K562 (cell line): ENCODE data around the gene SLC27A2. TPM values are rescaled to one million over a fixed set of nuclear protein-coding genes. Genes with fewer than 3 reads are reported as not detected.

ENCODE experiments used
- ATAC-seq: fragments of 200-7000 bp; cut with Tn5 transposase; 3 replicates; pipeline ENCODE4 v1.9.1; 2020; ENCODE audit warnings: moderate library complexity
- BruUV-seq: library from RNA; stranded (reverse); fragments of 400-500 nt; replicated peaks from 2 replicates; lab custom pipeline; 2021; lab: Mats Ljungman, UMichigan
- CTCF ChIA-PET: fragments of 300-600 bp; formaldehyde crosslinking; extraction: SDS; loops from one replicate; lab custom pipeline; 2021; ENCODE audit warnings: low intra/inter-chr PET ratio; lab: Yijun Ruan, JAX
- POLR2A ChIA-PET: fragments of 300-600, 350-650 bp; sonication (Branson Sonifier 250); formaldehyde crosslinking; extraction: SDS; loops from one replicate; lab custom pipeline; 2021; ENCODE audit warnings: antibody characterized with exemption, inconsistent platforms; lab: Yijun Ruan, JAX
- DNase-seq, 4 experiments: peaks; one replicate each; pipeline versions ENCODE4 v3.0.0 to v3.0.0-alpha.2; 2011 to 2018; ENCODE audit warnings: low spot score in 3 of 4, mixed read lengths in 3 of 4; ENCODE audit errors: extremely low read depth in 1 of 4
- FAIRE-seq: peaks from 2 replicates; lab custom pipeline; 2011; peaks lifted over from hg19 to GRCh38; lab: Jason Lieb, UNC
- H2AFZ ChIP-seq: 2 replicates; pipeline ENCODE4 v1.6.0; 2011; ENCODE audit warnings: low read depth, low read length, control low read depth, inconsistent platforms
- H3K27ac ChIP-seq: fragments of 200-600 bp; 3 replicates; pipeline ENCODE4 v1.8.0; 2011; ENCODE audit warnings: low read depth, mild to moderate bottlenecking, control low read depth, inconsistent platforms, low read length, moderate library complexity, mixed read lengths; ENCODE audit errors: extremely low read depth
- H3K27me3 ChIP-seq, 2 experiments: fragments of 300-600 bp in 1 of 2; 2 replicates in 1 of 2; 3 replicates in 1 of 2; pipeline versions ENCODE4 v1.6.0 to v1.8.0; 2011; ENCODE audit warnings: inconsistent platforms in 2 of 2, low read length in 2 of 2, mild to moderate bottlenecking in 1 of 2, mixed read lengths in 1 of 2, moderate library complexity in 1 of 2; ENCODE audit not compliant: control insufficient read depth in 2 of 2, insufficient read depth in 2 of 2
- H3K36me3 ChIP-seq: fragments of 300-600 bp; 3 replicates; pipeline ENCODE4 v1.8.0; 2011; ENCODE audit warnings: mild to moderate bottlenecking, low read length, inconsistent platforms; ENCODE audit not compliant: control insufficient read depth, insufficient read depth
- H3K4me1 ChIP-seq, 2 experiments: fragments of 200-600 bp in 1 of 2; replicated peaks in 1 of 2; 2 replicates in 1 of 2; 3 replicates in 1 of 2; pipeline versions ENCODE4 v1.5.1 to v1.8.0; 2011; ENCODE audit warnings: inconsistent platforms in 2 of 2, low read length in 2 of 2, mild to moderate bottlenecking in 1 of 2, mixed read lengths in 1 of 2, moderate library complexity in 1 of 2; ENCODE audit not compliant: control insufficient read depth in 2 of 2, insufficient read depth in 2 of 2
- H3K4me2 ChIP-seq: 2 replicates; pipeline ENCODE4 v1.6.1; 2011; ENCODE audit warnings: low read length, control low read depth, inconsistent platforms, mixed read lengths; ENCODE audit not compliant: insufficient read depth
- H3K4me3 ChIP-seq: fragments of 200-600 bp; sonication (generic), shearing (Covaris generic); 2 replicates; pipeline ENCODE4 v1.5.1; 2016; ENCODE audit warnings: control low read depth, inconsistent platforms
- H3K79me2 ChIP-seq: fragments of 200-600 bp; 3 replicates; pipeline ENCODE4 v1.8.0; 2011; ENCODE audit warnings: low read length, inconsistent platforms; ENCODE audit not compliant: control insufficient read depth, insufficient read depth
- H3K9ac ChIP-seq, 2 experiments: 2 replicates each; pipeline versions ENCODE4 v1.6.0 to v1.6.1; 2011; ENCODE audit warnings: low read depth in 2 of 2, low read length in 2 of 2, control low read depth in 1 of 2, inconsistent platforms in 1 of 2, mild to moderate bottlenecking in 1 of 2, mixed read lengths in 1 of 2; ENCODE audit not compliant: insufficient read depth in 1 of 2
- H3K9me1 ChIP-seq: one replicate; pipeline ENCODE4 v1.6.0; 2011; ENCODE audit warnings: inconsistent platforms, mild to moderate bottlenecking, low read length, moderate library complexity; ENCODE audit not compliant: control insufficient read depth, insufficient read depth
- H3K9me3 ChIP-seq: replicated peaks from 2 replicates; pipeline ENCODE4 v1.5.1; 2011; ENCODE audit warnings: low read depth, low read length, inconsistent platforms; ENCODE audit not compliant: control insufficient read depth, insufficient read depth
- H4K20me1 ChIP-seq: replicated peaks from 2 replicates; pipeline ENCODE4 v1.6.1; 2011; ENCODE audit warnings: low read length, inconsistent platforms, mixed read lengths; ENCODE audit not compliant: control insufficient read depth, insufficient read depth
- ARID3A ChIP-seq: IDR thresholded peaks from 2 replicates; pipeline ENCODE4 v1.6.1; 2012; ENCODE audit warnings: low read depth, low read length, improper control_type of control experiment, borderline replicate concordance
- ATF7 ChIP-seq: fragments of 450-650 bp; IDR thresholded peaks from 2 replicates; pipeline ENCODE4 v1.7.1; 2014; ENCODE audit warnings: mild to moderate bottlenecking, moderate library complexity
- BRCA1 ChIP-seq, 2 experiments: fragments of 450-650 bp in 1 of 2; sonication (generic) in 1 of 2; formaldehyde crosslinking in 1 of 2; IDR thresholded peaks; 2 replicates each; pipeline versions ENCODE4 v1.5.0 to v1.6.1; 2017 to 2020; ENCODE audit warnings: mild to moderate bottlenecking in 1 of 2, missing genetic modification reagents in 1 of 2
- CREB3 ChIP-seq: fragments of 450-650 bp; conservative IDR thresholded peaks from 2 replicates; pipeline ENCODE4 v1.6.1; 2016; ENCODE audit warnings: missing genetic modification characterization, low read depth, mild to moderate bottlenecking, missing compliant biosample characterization, moderate library complexity
- FOXP1 ChIP-seq: sonication (generic); formaldehyde crosslinking; IDR thresholded peaks from 2 replicates; pipeline ENCODE4 v1.8.0; 2022; ENCODE audit warnings: mild to moderate bottlenecking, missing genetic modification reagents
- LEF1 ChIP-seq: fragments of 450-650 bp; IDR thresholded peaks from 2 replicates; pipeline ENCODE4 v1.6.1; 2016; ENCODE audit warnings: mild to moderate bottlenecking
- MAZ ChIP-seq, 2 experiments: fragments of 450-650 bp in 1 of 2; sonication (generic) in 1 of 2; formaldehyde crosslinking; IDR thresholded peaks in 1 of 2; conservative IDR thresholded peaks in 1 of 2; 2 replicates each; pipeline versions ENCODE4 v1.4.0 to v1.5.0; 2020; ENCODE audit warnings: mild to moderate bottlenecking in 1 of 2, missing genetic modification reagents in 1 of 2
- MITF ChIP-seq: IDR thresholded peaks from 2 replicates; pipeline ENCODE4 v1.6.1; 2014; ENCODE audit warnings: antibody characterized with exemption
- SIRT6 ChIP-seq: IDR thresholded peaks from one replicate; pipeline ENCODE4 v1.6.1; 2012; ENCODE audit warnings: low read depth, mild to moderate bottlenecking, control low read depth, inconsistent platforms, low read length, moderate library complexity
- WGBS: fragments of 100-300 bp; shearing (Covaris generic); methylation state at CpG from one replicate; pipeline ENCODE4 v1.1.6; 2016; ENCODE audit warnings: low coverage, mixed read lengths; ENCODE audit not compliant: insufficient coverage; ENCODE audit errors: missing lambda C conversion rate; 5-methylcytosine and 5-hydroxymethylcytosine counted together
- in situ Hi-C: fragments of 300-500 bp; cut with MboI; formaldehyde crosslinking; loops from 4 replicates; pipeline ENCODE4 v1.15.0; 2018; ENCODE audit warnings: inconsistent platforms, mixed read lengths
- intact Hi-C: fragments of 100-400 bp; cut with micrococcal nuclease; formaldehyde crosslinking; loops from 2 replicates; pipeline ENCODE4 v1.14.2; 2022
- polyA plus RNA-seq, 8 experiments: library from polyadenylated mRNA; depleted of rRNA in 4 of 8; stranded (reverse) in 5 of 8; unstranded in 3 of 8; fragments of >200 nt; fragmentation: Nextera tagmentation in 2 of 8; fragmentation: Illumina TruSeq in 1 of 8; extraction: Ambion mirVana in 2 of 8; extraction: Trizol in 1 of 8; gene quantifications; 2 replicates each; pipeline versions ENCODE4 v1.2.1 to v1.2.3, GENCODE V29; 2011 to 2014; ENCODE audit warnings: inconsistent platforms in 1 of 8, missing spikeins in 1 of 8
- total RNA-seq, 7 experiments: library from RNA; depleted of rRNA in 6 of 7; stranded (reverse); fragments of >200 nt in 6 of 7; fragmentation: Illumina TruSeq in 2 of 7; extraction: Trizol in 2 of 7; gene quantifications; 2 replicates each; pipeline versions ENCODE4 v1.2.1 to v1.2.3, GENCODE V29; 2011 to 2021; ENCODE audit warnings: low replicate concordance in 1 of 7

The SLC27A2 gene
- total and polyA plus RNA-seq, 9 of the 15 experiments (the other 6 are each of a cell fraction or from before 2014, with no cell fraction given), result 4.9 to 38.0 (median 22.7) TPM

- TF ChIP-seq CREB3 (peak; percentile 54; the same call in 1 of the 2 replicates), MAZ (CRISPR knock-in tag; conservative IDR thresholded peaks at IDR 0.05 in 1 of 2, IDR thresholded peaks at IDR 0.05 in 1 of 2) (no peak), LEF1 (no peak)
Observed at GRCh38 chr15:50247819-50248655, 66.0 kb downstream of the SLC27A2 start (continued).

- Histone ChIP-seq H3K9me3 (no peaks in the 10 kb centered on the region), H3K4me1 (peaks cover 14 to 22% of the 10 kb centered on the region in 2 experiments), H3K4me3 (no peak overlapping the region), H3K9me1 (no peaks in the 10 kb centered on the region), H3K79me2 (no peaks in the 10 kb centered on the region), H3K36me3 (no peaks in the 10 kb centered on the region), H3K4me2 (no peak overlapping the region), H2AFZ (no peak overlapping the region), H3K27ac (no peak overlapping the region), H3K27me3 (no peaks in the 10 kb centered on the region), H4K20me1 (no peaks in the 10 kb centered on the region), H3K9ac (no peak overlapping the region)
- BruUV-seq, result no TSS peak
- POLR2A ChIA-PET, result interaction anchor here (1.1 to 4.7 kb wide), 2 partner anchors 11 to 13 kb away, joined by 3 to 28 read pairs; no protein-coding TSS in a partner anchor
- ATAC-seq (no peak), FAIRE-seq (no peak), DNase-seq (no peak)
- intact Hi-C loops (no loop called here), in situ Hi-C loops (no loop called here)
- CTCF ChIA-PET, result no interaction called here
- 27% methylated on average over 4 of the region's 4 CpGs for WGBS
- TF ChIP-seq FOXP1 (no peak), ARID3A (no peak), SIRT6 (no peak), ATF7 (no peak), MITF (no peak), BRCA1 (IDR thresholded peaks at IDR 0.05) (no peak), BRCA1 (CRISPR knock-in tag; IDR thresholded peaks at IDR 0.05) (no peak)
Observed at GRCh38 chr15:50248994-50249582, 67.1 kb downstream of the SLC27A2 start.
